Neural progenitor cell (in vitro differentiated cells): ENCODE results near the gene TP73. TPM values are rescaled to one million over a fixed set of nuclear protein-coding genes. Genes with fewer than 3 reads are reported as not detected.

ENCODE experiments used
- DNase-seq: peaks from one replicate; pipeline ENCODE4 v3.0.0-alpha.2; 2016; ENCODE audit warnings: low spot score
- H2AFZ ChIP-seq: fragments of 200-600 bp; sonication (generic); replicated peaks from 2 replicates; pipeline ENCODE4 v1.6.1; 2016; ENCODE audit warnings: antibody characterized with exemption
- H3F3A ChIP-seq: fragments of 200-600 bp; sonication (generic); 2 replicates; pipeline ENCODE4 v1.6.1; 2016; ENCODE audit warnings: antibody characterized with exemption, low read depth
- H3K27ac ChIP-seq: fragments of 200-600 bp; sonication (generic); 2 replicates; pipeline ENCODE4 v1.5.1; 2016; ENCODE audit warnings: mild to moderate bottlenecking
- H3K27me3 ChIP-seq: fragments of 200-600 bp; sonication (generic); 2 replicates; pipeline ENCODE4 v1.6.1; 2016; ENCODE audit warnings: mild to moderate bottlenecking, moderate library complexity
- H3K36me3 ChIP-seq: fragments of 200-600 bp; sonication (generic); 2 replicates; pipeline ENCODE4 v1.5.1; 2016
- H3K4me1 ChIP-seq: fragments of 200-600 bp; sonication (generic); 2 replicates; pipeline ENCODE4 v1.6.1; 2016; ENCODE audit warnings: mixed run types
- H3K4me2 ChIP-seq: fragments of 200-600 bp; sonication (generic); 2 replicates; pipeline ENCODE4 v1.6.1; 2016
- H3K4me3 ChIP-seq: fragments of 200-600 bp; sonication (generic); 2 replicates; pipeline ENCODE4 v1.5.1; 2016
- H3K79me2 ChIP-seq: fragments of 200-600 bp; sonication (generic); 2 replicates; pipeline ENCODE4 v1.6.1; 2016; ENCODE audit warnings: low read depth
- H3K9ac ChIP-seq: fragments of 200-600 bp; sonication (generic); 2 replicates; pipeline ENCODE4 v1.6.1; 2016
- H3K9me3 ChIP-seq: fragments of 200-600 bp; sonication (generic); 2 replicates; pipeline ENCODE4 v1.5.1; 2016; ENCODE audit warnings: low read depth
- H4K20me1 ChIP-seq: fragments of 200-600 bp; sonication (generic); 2 replicates; pipeline ENCODE4 v1.6.1; 2016; ENCODE audit warnings: low read depth
- H3K27ac Mint-ChIP-seq: 3 replicates; pipeline ENCODE4 v1.8.0; 2021; ENCODE audit warnings: mixed read lengths
- H3K27me3 Mint-ChIP-seq: 2 replicates; pipeline ENCODE4 v1.8.0; 2022; ENCODE audit warnings: low read depth, mild to moderate bottlenecking, inconsistent platforms, moderate library complexity, mixed read lengths; ENCODE audit not compliant: insufficient read depth
- H3K36me3 Mint-ChIP-seq: 3 replicates; pipeline ENCODE4 v1.8.0; 2021; ENCODE audit warnings: mixed read lengths
- H3K4me1 Mint-ChIP-seq: 3 replicates; pipeline ENCODE4 v1.8.0; 2021; ENCODE audit warnings: mixed read lengths
- H3K4me3 Mint-ChIP-seq: 3 replicates; pipeline ENCODE4 v1.8.0; 2021; ENCODE audit warnings: mild to moderate bottlenecking, moderate library complexity, mixed read lengths
- H3K9me3 Mint-ChIP-seq: 3 replicates; pipeline ENCODE4 v1.8.0; 2020; ENCODE audit warnings: mixed read lengths
- CTCF ChIP-seq: fragments of 200-600 bp; sonication (generic); IDR thresholded peaks from 2 replicates; pipeline ENCODE4 v1.5.1; 2017; ENCODE audit warnings: antibody characterized with exemption, mild to moderate bottlenecking
- EZH2 ChIP-seq: fragments of 200-600 bp; sonication (generic); IDR thresholded peaks from 2 replicates; pipeline ENCODE4 v1.6.1; 2017; ENCODE audit warnings: antibody characterized with exemption, mild to moderate bottlenecking, moderate library complexity
- EZH2phosphoT487 ChIP-seq: fragments of 200-600 bp; sonication (generic); IDR thresholded peaks from 2 replicates; pipeline ENCODE4 v1.6.1; 2017; ENCODE audit warnings: antibody characterized with exemption
- total RNA-seq: library from RNA; depleted of rRNA; stranded (reverse); fragments of >200 nt; gene quantifications from 2 replicates; pipeline ENCODE4 v1.2.3, GENCODE V29; 2015; ENCODE audit warnings: low replicate concordance

TP73 gene
- total RNA-seq, 1 donor from 2014 or later = not detected

GRCh38 chr1:3604468-3604974 is 47.8 kb upstream of the TP73 start:
- no peak overlapping the region for H3K4me3 ChIP-seq
- H3K79me2 ChIP-seq = peaks cover 14% of the 10 kb centered on the region
- no peak for DNase-seq
- H3K4me1 ChIP-seq = peaks cover 23% of the 10 kb centered on the region
- Mint-ChIP-seq H3K27me3 (peaks cover 2% of the 10 kb centered on the region), H3K4me3 (no peak overlapping the region), H3K36me3 (peaks cover 2% of the 10 kb centered on the region), H3K9me3 (no peaks in the 10 kb centered on the region), H3K4me1 (peaks cover 23% of the 10 kb centered on the region), H3K27ac (no peak overlapping the region)
- no peak overlapping the region for H3K27ac ChIP-seq
- no peak overlapping the region for H3K9ac ChIP-seq
- H3K9me3 ChIP-seq = no peaks in the 10 kb centered on the region
- H3F3A ChIP-seq = no peaks in the 10 kb centered on the region
- no peak overlapping the region for H3K4me2 ChIP-seq
- no peak for TF ChIP-seq EZH2phosphoT487
- TF ChIP-seq CTCF = no peak
- TF ChIP-seq EZH2 = no peak
- no peak overlapping the region for H2AFZ ChIP-seq
- peaks cover 29% of the 10 kb centered on the region for H4K20me1 ChIP-seq
- H3K27me3 ChIP-seq = no peaks in the 10 kb centered on the region
- H3K36me3 ChIP-seq = no peaks in the 10 kb centered on the region

DNA sequence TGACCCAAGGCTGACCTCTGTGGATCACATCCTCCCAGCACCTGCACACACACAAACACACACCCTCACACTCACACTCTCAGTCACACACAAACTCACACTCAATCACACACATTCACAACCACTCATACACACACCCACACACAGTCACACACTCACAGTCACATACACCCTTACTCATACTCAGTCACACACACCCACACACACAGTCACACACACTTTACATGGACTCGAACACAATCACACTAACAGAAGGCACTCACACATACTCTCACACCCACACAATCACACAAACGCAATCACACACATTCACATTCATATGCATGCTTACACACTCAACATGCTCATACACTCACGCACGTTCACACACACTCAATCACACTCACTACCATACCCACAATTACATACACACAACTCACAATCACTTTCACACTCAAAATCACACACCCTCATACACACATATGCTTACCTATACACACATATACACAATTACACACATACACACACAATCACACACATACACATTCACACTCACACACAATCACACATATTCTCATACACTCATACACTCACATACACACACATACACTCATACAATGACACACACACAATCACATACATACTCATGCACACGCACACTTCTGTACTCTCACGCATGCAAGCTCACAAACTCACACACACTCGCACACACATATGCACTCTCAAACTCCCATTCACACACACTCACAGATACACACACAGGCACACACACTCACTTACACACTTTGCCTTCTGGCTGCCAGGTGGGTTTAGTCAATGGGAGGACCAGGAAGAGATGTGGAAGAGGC is 47.1 kb upstream of the TP73 start:
- Histone ChIP-seq H3K4me1 (peaks cover 30% of the 10 kb centered on the region), H3K79me2 (peaks cover 21% of the 10 kb centered on the region), H3K9ac (no peak overlapping the region), H4K20me1 (peaks cover 36% of the 10 kb centered on the region), H3K9me3 (no peaks in the 10 kb centered on the region), H3F3A (no peaks in the 10 kb centered on the region), H3K27ac (no peak overlapping the region), H3K36me3 (no peaks in the 10 kb centered on the region), H3K4me2 (no peak overlapping the region), H3K4me3 (no peak overlapping the region), H2AFZ (no peak overlapping the region), H3K27me3 (no peaks in the 10 kb centered on the region)
- Mint-ChIP-seq H3K9me3 (no peaks in the 10 kb centered on the region), H3K36me3 (peaks cover 2% of the 10 kb centered on the region), H3K27ac (no peak overlapping the region), H3K27me3 (peaks cover 2% of the 10 kb centered on the region), H3K4me1 (peaks cover 28% of the 10 kb centered on the region), H3K4me3 (no peak overlapping the region)
- TF ChIP-seq CTCF = no peak
- no peak for TF ChIP-seq EZH2
- no peak for TF ChIP-seq EZH2phosphoT487
- DNase-seq = no peak

DNA sequence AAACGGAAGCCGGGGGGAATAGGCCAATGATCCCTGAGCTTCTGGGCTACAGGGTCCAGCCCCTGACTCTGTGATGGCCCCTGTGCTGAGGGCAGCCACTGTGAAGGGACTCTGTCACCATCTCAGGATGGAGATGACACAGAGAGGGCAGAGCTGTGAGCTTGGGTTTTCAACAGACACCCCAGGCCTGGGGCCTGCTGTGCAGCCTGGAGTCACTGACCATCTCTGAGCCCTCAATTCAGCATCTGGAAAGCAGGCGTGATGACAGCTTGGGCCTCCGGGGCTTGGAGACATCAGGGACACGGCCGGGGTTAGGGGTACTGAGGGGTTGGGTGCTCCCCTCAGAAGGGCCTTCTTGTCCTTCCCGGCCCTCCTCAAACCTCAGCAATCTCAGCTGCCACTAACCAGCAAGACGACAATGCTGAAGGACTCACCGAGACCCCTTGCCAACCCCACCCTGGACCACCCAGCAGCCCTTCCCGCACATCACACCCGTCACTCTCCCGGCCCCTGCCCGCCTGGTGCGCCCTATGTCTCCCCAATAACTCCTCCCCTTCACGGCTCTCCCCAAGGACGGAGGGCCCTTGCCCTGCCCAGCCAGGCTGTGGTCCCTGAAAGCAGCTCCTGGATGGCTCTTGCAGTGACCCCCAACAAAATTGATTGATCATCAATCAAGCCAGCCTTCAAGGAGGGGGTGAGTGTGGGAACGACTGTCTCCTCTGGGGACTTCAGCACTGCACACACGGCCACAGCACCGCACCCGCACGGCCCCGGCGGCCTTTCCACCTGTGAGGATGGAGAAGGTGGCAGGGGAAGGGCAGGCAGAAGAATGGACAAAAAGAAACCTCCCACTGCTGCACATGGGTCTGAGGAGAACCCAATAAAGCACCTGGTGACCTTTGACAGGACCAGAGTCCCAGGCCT is 45.3 kb upstream of the TP73 start:
- Mint-ChIP-seq H3K4me3 (peak overlapping the region; percentile 30), H3K4me1 (peaks cover 36% of the 10 kb centered on the region), H3K27me3 (peaks cover 2% of the 10 kb centered on the region), H3K9me3 (no peaks in the 10 kb centered on the region), H3K27ac (no peak overlapping the region), H3K36me3 (no peaks in the 10 kb centered on the region)
- peaks cover 4% of the 10 kb centered on the region for H3F3A ChIP-seq
- no peak for DNase-seq
- H3K4me2 ChIP-seq = no peak overlapping the region
- H2AFZ ChIP-seq = no peak overlapping the region
- H3K4me3 ChIP-seq = no peak overlapping the region
- H4K20me1 ChIP-seq = peaks cover 43% of the 10 kb centered on the region
- H3K79me2 ChIP-seq = peaks cover 25% of the 10 kb centered on the region
- peaks cover 5% of the 10 kb centered on the region for H3K27me3 ChIP-seq
- no peak overlapping the region for H3K9ac ChIP-seq
- H3K4me1 ChIP-seq = peaks cover 42% of the 10 kb centered on the region
- no peaks in the 10 kb centered on the region for H3K36me3 ChIP-seq
- TF ChIP-seq EZH2 (no peak), CTCF (no peak), EZH2phosphoT487 (no peak)
- no peaks in the 10 kb centered on the region for H3K9me3 ChIP-seq
- H3K27ac ChIP-seq = no peak overlapping the region
